HepG2 (cell line): ENCODE data around the gene EDNRA. TPM values are rescaled to one million over a fixed set of nuclear protein-coding genes. Genes with fewer than 3 reads are reported as not detected.

ENCODE experiments used
- ATAC-seq: fragments of 200-7000 bp; cut with Tn5 transposase; 3 replicates; pipeline ENCODE4 v1.9.1; 2020; ENCODE audit warnings: mild to moderate bottlenecking, moderate library complexity
- BruUV-seq: library from RNA; stranded (reverse); fragments of 400-500 nt; replicated peaks from 2 replicates; lab custom pipeline; 2021; lab: Mats Ljungman, UMichigan
- CTCF ChIA-PET: fragments of 300-600 bp; formaldehyde crosslinking; extraction: SDS; loops from one replicate; lab custom pipeline; 2021; ENCODE audit warnings: low total read pairs, inconsistent platforms, low intra/inter-chr PET ratio; lab: Yijun Ruan, JAX
- POLR2A ChIA-PET: fragments of 350-600 bp; sonication (Branson Sonifier 250); formaldehyde crosslinking; loops from one replicate; lab custom pipeline; 2020; ENCODE audit warnings: antibody characterized with exemption, inconsistent platforms; lab: Yijun Ruan, JAX
- DNase-seq: peaks from one replicate; pipeline ENCODE4 v3.0.0-alpha.2; 2015; ENCODE audit warnings: low spot score
- FAIRE-seq: peaks from 3 replicates; lab custom pipeline; 2011; peaks lifted over from hg19 to GRCh38; lab: Jason Lieb, UNC
- H2AFZ ChIP-seq: one replicate; pipeline ENCODE4 v1.6.1; 2011; ENCODE audit warnings: low read length, inconsistent platforms
- H3K27ac ChIP-seq: fragments of 300-600 bp; 3 replicates; pipeline ENCODE4 v1.8.0; 2011; ENCODE audit warnings: mixed run types, mild to moderate bottlenecking, mixed read lengths, low read length, inconsistent platforms; ENCODE audit not compliant: insufficient read depth; ENCODE audit errors: extremely low read length
- H3K27me3 ChIP-seq, 2 experiments: fragments of 200-600 bp in 1 of 2; 2 replicates in 1 of 2; 3 replicates in 1 of 2; pipeline versions ENCODE4 v1.6.0 to v1.8.0; 2011; ENCODE audit warnings: low read length in 2 of 2, mild to moderate bottlenecking in 2 of 2, moderate library complexity in 2 of 2, inconsistent platforms in 1 of 2; ENCODE audit not compliant: insufficient read depth in 2 of 2, control insufficient read depth in 1 of 2
- H3K36me3 ChIP-seq, 2 experiments: fragments of 200-600 bp in 1 of 2; replicated peaks in 1 of 2; 2 replicates in 1 of 2; 3 replicates in 1 of 2; pipeline versions ENCODE4 v1.5.1 to v1.8.0; 2011; ENCODE audit warnings: low read length in 2 of 2, inconsistent platforms in 1 of 2; ENCODE audit not compliant: insufficient read depth in 2 of 2, control insufficient read depth in 1 of 2
- H3K4me1 ChIP-seq: 2 replicates; pipeline ENCODE4 v1.5.1; 2012; ENCODE audit warnings: low read length, inconsistent platforms; ENCODE audit not compliant: insufficient read depth
- H3K4me2 ChIP-seq: 2 replicates; pipeline ENCODE4 v1.6.0; 2011; ENCODE audit warnings: low read depth, low read length, inconsistent platforms
- H3K4me3 ChIP-seq, 3 experiments: fragments of 200-600 bp in 1 of 3; sonication (generic), shearing (Covaris generic) in 1 of 3; replicated peaks in 1 of 3; 2 replicates each; pipeline ENCODE4 v1.5.1; 2011 to 2016; ENCODE audit warnings: low read length in 3 of 3, inconsistent platforms in 2 of 3, low read depth in 2 of 3, mild to moderate bottlenecking in 2 of 3, control low read depth in 1 of 3, mixed read lengths in 1 of 3; ENCODE audit not compliant: insufficient read depth in 1 of 3
- H3K79me2 ChIP-seq: one replicate; pipeline ENCODE4 v1.6.1; 2011; ENCODE audit warnings: low read length, inconsistent platforms; ENCODE audit not compliant: insufficient read depth
- H3K9ac ChIP-seq: 2 replicates; pipeline ENCODE4 v1.6.0; 2011; ENCODE audit warnings: mild to moderate bottlenecking, low read depth, low read length, inconsistent platforms; ENCODE audit not compliant: insufficient read depth
- H3K9me3 ChIP-seq: 2 replicates; pipeline ENCODE4 v1.5.1; 2012; ENCODE audit warnings: mild to moderate bottlenecking, low read length
- H4K20me1 ChIP-seq: 2 replicates; pipeline ENCODE4 v1.6.0; 2011; ENCODE audit warnings: inconsistent platforms, mild to moderate bottlenecking, low read length, moderate library complexity; ENCODE audit not compliant: insufficient read depth
- AHR ChIP-seq: IDR thresholded peaks from 2 replicates; pipeline ENCODE4 v1.6.1; 2018; ENCODE audit warnings: missing genetic modification reagents, missing compliant biosample characterization
- HIVEP1 ChIP-seq: sonication (generic); formaldehyde crosslinking; IDR thresholded peaks from 2 replicates; pipeline ENCODE4 v1.4.0; 2020; ENCODE audit warnings: mild to moderate bottlenecking, missing genetic modification reagents
- KDM2A ChIP-seq: sonication (generic); formaldehyde crosslinking; IDR thresholded peaks from 2 replicates; pipeline ENCODE4 v1.4.0; 2020; ENCODE audit warnings: low read depth, missing genetic modification reagents, borderline replicate concordance
- MLXIP ChIP-seq: sonication (generic); formaldehyde crosslinking; IDR thresholded peaks from 2 replicates; pipeline ENCODE4 v1.9.0; 2021; ENCODE audit warnings: missing genetic modification reagents, borderline replicate concordance
- MTF2 ChIP-seq: sonication (generic); formaldehyde crosslinking; IDR thresholded peaks from 2 replicates; pipeline ENCODE4 v1.5.0; 2020; ENCODE audit warnings: missing genetic modification reagents, borderline replicate concordance
- MZF1 ChIP-seq: sonication (generic); formaldehyde crosslinking; IDR thresholded peaks from 2 replicates; pipeline ENCODE4 v1.8.1; 2023; ENCODE audit warnings: mild to moderate bottlenecking, missing genetic modification reagents, borderline replicate concordance
- NFATC3 ChIP-seq: sonication (generic); formaldehyde crosslinking; IDR thresholded peaks from 2 replicates; pipeline ENCODE4 v1.5.1; 2020; ENCODE audit warnings: mild to moderate bottlenecking, missing genetic modification reagents
- PAF1 ChIP-seq: IDR thresholded peaks from 2 replicates; pipeline ENCODE4 v1.6.1; 2016; ENCODE audit warnings: missing genetic modification reagents, missing compliant biosample characterization
- RARG ChIP-seq: sonication (generic); formaldehyde crosslinking; IDR thresholded peaks from 2 replicates; pipeline ENCODE4 v1.4.0; 2020; ENCODE audit warnings: low read depth, mild to moderate bottlenecking, missing genetic modification reagents
- SAFB2 ChIP-seq: sonication (generic); formaldehyde crosslinking; IDR thresholded peaks from 2 replicates; pipeline ENCODE4 v1.5.1; 2020; ENCODE audit warnings: missing genetic modification reagents, low read depth, mild to moderate bottlenecking, borderline replicate concordance
- ZNF34 ChIP-seq: sonication (generic); formaldehyde crosslinking; IDR thresholded peaks from 2 replicates; pipeline ENCODE4 v1.4.0; 2020; ENCODE audit warnings: mild to moderate bottlenecking, missing genetic modification reagents, borderline replicate concordance
- ZNF607 ChIP-seq: sonication (generic); formaldehyde crosslinking; IDR thresholded peaks from 2 replicates; pipeline ENCODE4 v1.5.1; 2020; ENCODE audit warnings: missing genetic modification reagents, mild to moderate bottlenecking, borderline replicate concordance
- WGBS: methylation state at CpG from one replicate; pipeline ENCODE4 v1.1.6; 2017; ENCODE audit warnings: low lambda C conversion rate; 5-methylcytosine and 5-hydroxymethylcytosine counted together
- in situ Hi-C: cut with HindIII; loops from 2 replicates; pipeline ENCODE4 v1.10.0; 2017; ENCODE audit warnings: low pct_unique_long_range_greater_than_20kb; ENCODE audit not compliant: extremely low pct_ligation_motif_present
- intact Hi-C: fragments of 100-400 bp; cut with micrococcal nuclease; formaldehyde crosslinking; loops from one replicate; pipeline ENCODE4 v1.10.0; 2022; ENCODE audit not compliant: unreplicated experiment
- polyA plus RNA-seq, 8 experiments: library from polyadenylated mRNA; depleted of rRNA in 3 of 8; stranded (reverse) in 7 of 8; unstranded in 1 of 8; fragments of >200 nt; fragmentation: Illumina TruSeq in 4 of 8; extraction: Trizol in 4 of 8; gene quantifications; 2 replicates each; pipeline versions ENCODE4 v1.2.1 to v1.2.3, GENCODE V29; 2011 to 2016; ENCODE audit warnings: low read depth in 4 of 8, missing spikeins in 1 of 8, mixed read lengths in 1 of 8; ENCODE audit not compliant: insufficient read depth in 1 of 8
- total RNA-seq, 5 experiments: library from RNA; depleted of rRNA; stranded (reverse); fragments of >200 nt; fragmentation: Illumina TruSeq; extraction: Trizol; gene quantifications; 2 replicates each; pipeline ENCODE4 v1.2.3, GENCODE V29; 2016; ENCODE audit warnings: low read depth in 1 of 5
- TF ChIP-seq, protein P1 (sequence below): sonication (generic); formaldehyde crosslinking; IDR thresholded peaks from 2 replicates; pipeline ENCODE4 v1.4.0; 2020; ENCODE audit warnings: mild to moderate bottlenecking, missing genetic modification reagents, borderline replicate concordance
- TF ChIP-seq, protein P2 (sequence below), 2 experiments: IDR thresholded peaks; 2 replicates each; pipeline ENCODE4 v1.6.1; 2011 to 2012; ENCODE audit warnings: low read length in 2 of 2, borderline replicate concordance in 1 of 2, low read depth in 1 of 2, mild to moderate bottlenecking in 1 of 2, moderate library complexity in 1 of 2
- TF ChIP-seq, protein P3 (sequence below): IDR thresholded peaks from 2 replicates; pipeline ENCODE4 v1.6.1; 2016; ENCODE audit warnings: missing genetic modification reagents, missing compliant biosample characterization

The EDNRA gene
- total and polyA plus RNA-seq, 2 of the 13 experiments (the other 11 are each of a cell fraction or from before 2014, with no cell fraction given) = not detected

DNA sequence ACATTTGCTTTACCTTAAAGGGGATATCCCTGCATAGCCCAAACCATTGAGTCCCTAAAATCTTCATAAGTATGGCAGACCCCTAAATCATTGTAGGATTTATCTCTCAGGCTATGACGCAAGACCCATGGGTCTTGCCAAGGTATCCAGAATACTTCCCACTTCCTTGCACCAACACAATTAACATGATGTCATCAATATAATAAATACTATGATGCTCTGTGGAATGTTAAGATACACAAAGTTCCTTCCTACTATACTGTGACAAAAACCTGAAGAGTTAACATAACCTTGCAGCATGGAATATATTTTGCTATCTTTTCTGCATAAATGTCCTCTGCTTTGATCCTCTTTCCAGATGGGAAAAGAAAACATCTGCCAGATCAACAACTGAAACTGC lies 86.4 kb downstream of the EDNRA start (continued):
- TF ChIP-seq SAFB2 (CRISPR knock-in tag) (no peak), PAF1 (CRISPR knock-in tag) (no peak)
- TF ChIP-seq, protein P1, sequence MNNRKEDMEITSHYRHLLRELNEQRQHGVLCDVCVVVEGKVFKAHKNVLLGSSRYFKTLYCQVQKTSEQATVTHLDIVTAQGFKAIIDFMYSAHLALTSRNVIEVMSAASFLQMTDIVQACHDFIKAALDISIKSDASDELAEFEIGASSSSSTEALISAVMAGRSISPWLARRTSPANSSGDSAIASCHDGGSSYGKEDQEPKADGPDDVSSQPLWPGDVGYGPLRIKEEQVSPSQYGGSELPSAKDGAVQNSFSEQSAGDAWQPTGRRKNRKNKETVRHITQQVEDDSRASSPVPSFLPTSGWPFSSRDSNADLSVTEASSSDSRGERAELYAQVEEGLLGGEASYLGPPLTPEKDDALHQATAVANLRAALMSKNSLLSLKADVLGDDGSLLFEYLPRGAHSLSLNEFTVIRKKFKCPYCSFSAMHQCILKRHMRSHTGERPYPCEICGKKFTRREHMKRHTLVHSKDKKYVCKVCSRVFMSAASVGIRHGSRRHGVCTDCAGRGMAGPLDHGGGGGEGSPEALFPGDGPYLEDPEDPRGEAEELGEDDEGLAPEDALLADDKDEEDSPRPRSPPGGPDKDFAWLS = no peak
- TF ChIP-seq, protein P2, sequence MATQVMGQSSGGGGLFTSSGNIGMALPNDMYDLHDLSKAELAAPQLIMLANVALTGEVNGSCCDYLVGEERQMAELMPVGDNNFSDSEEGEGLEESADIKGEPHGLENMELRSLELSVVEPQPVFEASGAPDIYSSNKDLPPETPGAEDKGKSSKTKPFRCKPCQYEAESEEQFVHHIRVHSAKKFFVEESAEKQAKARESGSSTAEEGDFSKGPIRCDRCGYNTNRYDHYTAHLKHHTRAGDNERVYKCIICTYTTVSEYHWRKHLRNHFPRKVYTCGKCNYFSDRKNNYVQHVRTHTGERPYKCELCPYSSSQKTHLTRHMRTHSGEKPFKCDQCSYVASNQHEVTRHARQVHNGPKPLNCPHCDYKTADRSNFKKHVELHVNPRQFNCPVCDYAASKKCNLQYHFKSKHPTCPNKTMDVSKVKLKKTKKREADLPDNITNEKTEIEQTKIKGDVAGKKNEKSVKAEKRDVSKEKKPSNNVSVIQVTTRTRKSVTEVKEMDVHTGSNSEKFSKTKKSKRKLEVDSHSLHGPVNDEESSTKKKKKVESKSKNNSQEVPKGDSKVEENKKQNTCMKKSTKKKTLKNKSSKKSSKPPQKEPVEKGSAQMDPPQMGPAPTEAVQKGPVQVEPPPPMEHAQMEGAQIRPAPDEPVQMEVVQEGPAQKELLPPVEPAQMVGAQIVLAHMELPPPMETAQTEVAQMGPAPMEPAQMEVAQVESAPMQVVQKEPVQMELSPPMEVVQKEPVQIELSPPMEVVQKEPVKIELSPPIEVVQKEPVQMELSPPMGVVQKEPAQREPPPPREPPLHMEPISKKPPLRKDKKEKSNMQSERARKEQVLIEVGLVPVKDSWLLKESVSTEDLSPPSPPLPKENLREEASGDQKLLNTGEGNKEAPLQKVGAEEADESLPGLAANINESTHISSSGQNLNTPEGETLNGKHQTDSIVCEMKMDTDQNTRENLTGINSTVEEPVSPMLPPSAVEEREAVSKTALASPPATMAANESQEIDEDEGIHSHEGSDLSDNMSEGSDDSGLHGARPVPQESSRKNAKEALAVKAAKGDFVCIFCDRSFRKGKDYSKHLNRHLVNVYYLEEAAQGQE (IDR thresholded peaks at IDR 0.05; ENCODE audit: borderline replicate concordance in 1 of 2, low read depth in 1 of 2, low read length in 2 of 2) = no peak

GRCh38 chr4:147570616-147571015 lies 89.7 kb downstream of the EDNRA start:
- BruUV-seq = no TSS peak
- DNase-seq = no peak
- POLR2A ChIA-PET = no interaction called here
- no peak for TF ChIP-seq MLXIP (CRISPR knock-in tag)
- TF ChIP-seq KDM2A (CRISPR knock-in tag) = no peak
- TF ChIP-seq MTF2 = no peak
- no peak for TF ChIP-seq MZF1
- TF ChIP-seq AHR = no peak
- no peak for TF ChIP-seq HIVEP1 (CRISPR knock-in tag)
- no peak for TF ChIP-seq ZNF34 (CRISPR knock-in tag)
- TF ChIP-seq, protein P3, sequence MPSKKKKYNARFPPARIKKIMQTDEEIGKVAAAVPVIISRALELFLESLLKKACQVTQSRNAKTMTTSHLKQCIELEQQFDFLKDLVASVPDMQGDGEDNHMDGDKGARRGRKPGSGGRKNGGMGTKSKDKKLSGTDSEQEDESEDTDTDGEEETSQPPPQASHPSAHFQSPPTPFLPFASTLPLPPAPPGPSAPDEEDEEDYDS = no peak
- TF ChIP-seq ZNF607 (CRISPR knock-in tag) = no peak
- TF ChIP-seq RARG (CRISPR knock-in tag) = no peak
- TF ChIP-seq NFATC3 (CRISPR knock-in tag) = no peak

More at GRCh38 chr4:147570616-147571015, 89.7 kb downstream of the EDNRA start:
- Histone ChIP-seq H4K20me1 (no peaks in the 10 kb centered on the region), H2AFZ (no peak overlapping the region), H3K9me3 (no peaks in the 10 kb centered on the region), H3K9ac (no peak overlapping the region), H3K4me1 (no peaks in the 10 kb centered on the region), H3K27me3 (no peaks in the 10 kb centered on the region), H3K4me3 (no peak overlapping the region), H3K79me2 (no peaks in the 10 kb centered on the region), H3K36me3 (no peaks in the 10 kb centered on the region), H3K4me2 (no peak overlapping the region), H3K27ac (no peak overlapping the region)
- WGBS = 53% methylated on average over 4 of the region's 4 CpGs
- in situ Hi-C loops = no loop called here
- no peak for FAIRE-seq
- CTCF ChIA-PET = no interaction called here
- ATAC-seq = no peak
- intact Hi-C loops = no loop called here
